HG03097 (cell line): ENCODE results near the gene LTB4R.
"Not testable (repeated sequence)": the region's sequence is repeated elsewhere in the genome, so short reads cannot be mapped to it uniquely, and the experiment has no call there.

Experiments
- ATAC-seq: cut with Tn5 transposase; IDR thresholded peaks from one replicate; pipeline ENCODE4 v1.9.1; 2021; ENCODE audit not compliant: unreplicated experiment, low FRiP score

Gene LTB4R

DNA sequence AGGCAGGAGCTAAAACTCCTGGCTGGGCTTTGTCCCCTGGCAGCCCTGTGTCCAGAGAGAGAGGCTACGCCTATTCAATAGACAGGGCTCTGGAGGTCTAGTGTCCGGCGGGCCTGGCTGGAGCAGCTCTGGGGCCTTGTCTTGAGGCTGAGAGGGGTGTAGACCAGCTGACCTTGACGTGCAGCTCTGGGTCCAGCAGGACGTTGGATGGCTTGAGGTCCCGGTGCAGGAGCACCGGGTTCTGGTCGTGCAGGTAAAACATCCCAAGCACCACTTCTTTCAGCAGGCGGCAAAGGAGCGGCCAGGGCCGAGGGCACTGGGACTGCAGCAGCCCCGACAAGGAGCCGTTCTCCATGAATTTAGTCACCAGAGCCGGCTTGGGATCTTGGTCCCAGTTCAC is 27.5 kb downstream of the LTB4R start:
- ATAC-seq: no peak

DNA sequence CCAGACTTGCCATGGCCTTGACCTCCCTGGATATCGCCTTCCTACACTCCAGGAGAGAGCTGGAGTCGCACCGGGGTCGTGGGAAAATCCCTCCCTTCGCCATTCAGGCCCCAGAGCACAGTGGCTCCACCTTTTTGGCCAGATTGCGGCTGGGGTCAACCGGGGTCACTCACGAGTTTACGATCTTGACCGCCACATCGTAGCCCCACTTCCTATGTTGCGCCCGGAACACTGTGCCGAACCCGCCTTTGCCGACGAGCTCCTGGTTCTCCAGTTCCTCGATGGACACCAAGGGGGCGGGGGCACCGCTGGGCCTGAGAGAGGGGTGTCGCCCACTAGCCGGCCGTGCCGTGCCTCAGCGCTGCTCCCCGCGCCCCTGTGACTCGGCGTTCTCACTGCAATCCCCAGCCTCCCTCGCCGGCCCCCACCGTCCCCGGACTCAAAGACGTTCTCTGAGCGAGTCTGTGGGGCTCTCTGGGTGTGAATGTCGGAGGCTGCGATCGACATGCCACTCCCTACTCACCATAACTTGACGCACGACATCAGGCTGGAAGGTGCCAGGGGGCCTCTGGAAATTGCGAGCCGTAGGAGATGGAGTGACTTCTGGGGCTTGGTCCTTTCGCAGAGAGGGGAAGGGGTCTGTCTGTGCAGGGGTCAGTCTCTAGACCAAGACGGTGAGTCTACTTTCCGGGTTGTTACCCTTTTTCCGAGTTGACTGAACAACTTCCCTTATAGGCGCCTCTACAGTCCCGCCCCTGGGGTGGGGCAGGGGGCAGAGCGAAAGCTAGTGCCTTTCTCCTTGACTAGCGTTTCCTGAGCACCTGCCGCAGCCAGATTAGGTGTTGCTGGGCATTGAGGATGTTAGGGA is 28.2 kb downstream of the LTB4R start, which contains the start of gene RIPK3:
TSS of gene RIPK3 (minus strand) at position 708 of the 868 bp plus-strand sequence. CDS start at position 543, 165 bp downstream.
- no peak for ATAC-seq

DNA sequence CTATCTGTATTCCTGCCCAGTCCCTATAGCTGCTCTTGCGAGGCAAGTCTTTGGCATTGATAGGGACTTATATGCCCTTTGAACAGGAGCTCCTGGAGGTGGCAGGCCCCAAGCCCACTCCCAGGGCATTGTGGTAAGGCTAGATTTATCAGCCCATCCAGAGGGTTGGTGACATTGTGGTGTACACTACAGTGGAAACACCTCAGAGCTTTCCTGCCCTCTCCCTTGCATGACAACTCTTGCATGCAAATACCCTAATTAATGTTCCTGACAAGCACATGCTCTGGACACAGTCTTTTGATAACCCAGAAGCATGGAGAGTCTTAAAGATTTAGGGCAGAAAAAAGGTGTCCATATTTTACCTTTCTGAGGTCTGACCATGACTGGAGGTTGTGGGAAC is 29.3 kb downstream of the LTB4R start:
- no peak for ATAC-seq

DNA sequence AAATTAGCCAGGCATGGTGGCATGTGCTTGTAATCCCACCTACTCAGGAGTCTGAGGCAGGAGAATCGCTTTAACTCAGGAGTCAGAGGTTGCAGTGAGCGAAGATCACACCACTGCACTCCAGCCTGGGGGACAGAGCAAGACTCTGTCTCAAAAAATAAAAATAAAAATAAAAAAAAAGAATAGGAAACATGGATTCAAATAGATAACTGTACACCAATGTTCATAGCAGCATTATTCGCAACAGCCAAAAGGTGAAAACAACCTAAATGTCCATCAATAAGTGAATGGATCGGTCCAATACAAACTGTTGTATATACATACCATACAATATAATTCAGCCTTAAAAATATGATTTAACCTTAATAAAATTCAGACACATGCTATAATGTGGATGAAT is 31.6 kb downstream of the LTB4R start:
- ATAC-seq: no peak

DNA sequence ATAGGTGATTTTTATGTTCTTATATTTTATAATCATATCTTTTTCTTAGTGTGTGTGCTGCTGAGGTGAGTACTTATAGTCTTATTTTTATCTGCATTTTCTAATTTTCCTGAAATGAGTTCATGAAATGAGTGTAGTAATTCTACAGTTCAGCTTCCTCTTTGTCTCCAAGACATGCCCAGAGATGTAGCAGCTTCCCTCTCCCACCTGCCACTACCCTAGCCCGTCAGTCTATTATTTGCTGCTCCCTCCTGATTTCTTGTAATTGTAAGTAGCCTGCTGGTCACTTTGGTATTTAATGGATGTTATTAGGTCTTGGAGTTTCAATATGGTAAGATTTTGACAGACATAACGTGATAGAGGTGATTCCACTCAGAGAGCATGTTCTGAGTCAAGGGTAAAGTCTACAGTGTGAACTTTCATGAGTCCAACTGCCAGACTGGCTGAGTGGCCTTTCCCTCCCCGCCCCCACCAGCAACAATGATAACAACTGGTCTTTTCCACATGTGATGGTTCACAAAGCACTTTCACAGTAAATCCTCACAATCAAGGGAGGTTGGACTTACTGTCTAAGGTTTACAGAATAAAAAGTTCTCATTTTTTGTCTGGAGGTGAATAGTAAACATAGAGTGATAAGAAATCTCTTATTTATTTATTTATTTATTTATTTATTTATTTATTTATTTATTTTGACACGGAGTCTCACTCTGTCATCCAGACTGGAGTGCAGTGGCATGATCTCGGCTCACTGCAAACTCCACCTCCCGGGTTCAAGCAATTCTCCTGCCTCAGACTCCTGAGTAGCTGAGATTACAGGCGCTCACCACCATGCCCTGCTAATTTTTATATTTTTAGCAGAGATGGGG is 32.7 kb downstream of the LTB4R start:
- no peak for ATAC-seq

DNA sequence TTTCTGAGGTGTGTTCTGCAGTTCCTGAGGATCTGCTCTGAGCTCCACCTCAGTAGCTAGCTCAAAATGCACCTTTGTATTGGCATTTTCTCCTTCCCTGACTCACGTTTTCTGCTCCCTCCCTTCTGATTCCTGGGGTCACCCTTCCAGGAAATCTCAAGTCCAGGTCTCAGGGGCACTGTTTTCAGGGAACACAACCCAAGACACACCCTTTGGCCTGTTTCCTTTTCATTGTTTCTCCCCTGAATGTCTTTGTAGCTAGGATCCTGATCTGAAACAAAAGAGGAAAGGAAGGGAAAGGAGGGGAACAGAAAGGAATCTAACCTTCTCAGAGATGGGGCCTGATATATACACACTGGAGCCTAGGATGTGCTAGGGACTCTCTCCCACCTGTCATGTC is 35.8 kb downstream of the LTB4R start:
- no peak for ATAC-seq

DNA sequence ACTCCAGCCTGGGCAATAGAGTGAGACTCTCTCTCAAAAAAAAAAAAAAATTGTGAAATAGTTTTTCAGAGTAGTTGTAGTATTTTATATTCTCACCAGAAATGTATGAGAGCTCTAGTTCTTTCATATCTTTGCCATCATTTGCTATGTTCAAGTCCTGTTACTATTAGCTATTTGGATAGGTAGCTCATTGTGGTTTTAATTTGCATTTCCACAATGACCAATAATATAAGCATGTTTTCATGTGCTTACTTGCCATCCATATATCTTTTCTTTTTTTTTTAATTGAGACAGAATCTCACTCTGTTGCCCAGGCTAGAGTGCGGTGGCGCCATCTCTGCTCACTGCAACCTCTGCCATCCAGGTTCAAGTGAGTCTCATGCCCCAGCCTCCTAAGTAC is 36.9 kb downstream of the LTB4R start:
- no peak for ATAC-seq

DNA sequence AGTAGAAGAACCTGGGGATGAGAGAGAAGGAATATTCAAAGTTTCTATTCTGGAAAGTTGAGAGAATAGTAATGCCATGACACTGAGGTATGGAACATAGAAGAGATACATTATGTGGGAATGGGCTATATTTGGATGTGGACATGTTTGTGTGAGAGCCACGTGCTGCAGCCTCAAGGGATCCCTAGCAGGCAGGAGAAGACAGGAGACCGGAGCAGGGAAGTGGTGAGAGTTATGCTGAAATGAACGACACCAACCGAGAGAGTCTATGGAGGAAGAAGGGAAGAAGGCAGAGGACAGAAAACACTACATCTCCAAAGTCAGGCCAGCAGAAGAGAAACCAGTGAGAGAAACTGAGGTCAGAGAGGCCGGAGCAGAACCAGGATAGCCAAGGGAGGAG is 38.4 kb downstream of the LTB4R start:
- ATAC-seq: no peak

DNA sequence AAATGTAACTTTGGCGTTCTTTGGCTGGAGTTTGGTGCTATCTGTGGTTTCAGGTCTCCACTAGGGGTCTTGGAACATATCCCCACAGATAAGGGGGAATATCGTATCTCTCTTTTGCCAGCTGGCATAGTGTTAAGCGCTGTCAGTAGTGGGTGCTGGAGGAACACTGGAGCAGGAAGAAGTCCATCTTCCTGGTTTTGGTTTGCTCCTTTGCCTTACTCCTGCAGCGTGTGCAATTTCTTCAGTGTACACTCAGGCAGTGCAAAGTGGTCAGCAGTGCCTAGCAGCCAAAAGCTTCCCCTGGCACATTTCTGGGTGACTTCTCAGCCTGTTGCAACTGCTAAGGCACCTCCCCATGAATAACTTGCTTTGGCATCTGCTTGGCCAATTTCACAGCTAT is 40.2 kb downstream of the LTB4R start:
- ATAC-seq: no peak

DNA sequence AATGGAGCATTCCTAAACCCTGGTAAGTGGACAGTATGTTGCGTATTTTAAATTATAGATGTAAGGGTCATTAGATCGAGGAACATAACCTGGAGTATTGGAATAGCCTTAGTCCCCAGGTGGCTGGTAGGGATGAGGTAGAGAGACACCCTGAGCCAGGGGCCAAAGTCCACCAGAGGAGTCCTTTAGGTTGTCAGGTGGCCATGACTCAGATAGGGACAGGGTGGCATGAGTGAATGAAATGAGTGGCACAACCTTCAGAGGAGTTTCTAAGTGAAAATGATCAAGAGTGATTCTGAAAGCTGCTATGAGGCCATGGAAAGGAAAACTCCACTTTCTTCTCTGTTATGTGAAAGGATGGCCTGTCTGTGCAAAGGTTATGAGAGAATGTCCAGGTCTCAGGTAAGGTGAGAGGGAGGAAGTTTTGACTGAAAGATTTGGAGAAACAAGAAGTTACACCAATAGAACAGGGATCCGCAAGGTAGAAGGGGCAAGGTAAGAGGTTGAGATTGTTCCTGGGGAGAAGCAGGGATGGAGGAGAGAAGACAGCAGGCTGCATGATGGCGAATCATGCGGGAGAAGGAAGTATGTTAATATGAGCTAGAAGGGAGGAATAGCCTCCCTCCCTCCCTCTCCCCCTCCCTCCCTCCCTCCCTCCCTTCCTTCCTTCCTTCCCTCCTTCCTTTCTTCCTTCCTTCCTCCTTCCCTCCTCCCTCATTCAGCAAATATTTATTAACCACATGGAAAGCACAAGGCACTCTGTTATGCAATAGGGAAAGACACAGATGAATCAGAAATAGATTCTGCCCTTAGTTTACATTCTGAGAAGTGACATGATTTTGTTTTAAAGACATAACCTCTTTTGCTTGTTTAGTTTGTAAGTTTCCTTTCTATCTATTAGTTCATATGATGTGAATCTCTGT is 42.5 kb downstream of the LTB4R start:
- ATAC-seq: no peak

DNA sequence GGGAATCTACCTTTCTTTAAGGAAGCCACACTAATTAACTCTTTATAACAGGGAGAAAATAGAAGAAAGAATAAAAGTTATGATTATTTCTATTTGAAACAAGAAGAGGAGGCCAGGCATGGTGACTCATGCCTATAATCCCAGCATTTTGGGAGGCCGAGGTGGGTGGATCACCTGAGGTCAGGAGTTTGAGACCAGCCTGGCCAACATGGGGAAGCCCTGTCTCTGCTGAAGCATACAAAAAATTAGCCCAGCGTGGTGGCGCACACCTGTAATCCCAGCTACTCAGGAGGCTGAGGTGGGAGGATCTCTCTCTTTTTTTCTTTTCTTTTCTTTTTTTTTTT is 43.2 kb downstream of the LTB4R start:
- ATAC-seq: not testable (repeated sequence)

DNA sequence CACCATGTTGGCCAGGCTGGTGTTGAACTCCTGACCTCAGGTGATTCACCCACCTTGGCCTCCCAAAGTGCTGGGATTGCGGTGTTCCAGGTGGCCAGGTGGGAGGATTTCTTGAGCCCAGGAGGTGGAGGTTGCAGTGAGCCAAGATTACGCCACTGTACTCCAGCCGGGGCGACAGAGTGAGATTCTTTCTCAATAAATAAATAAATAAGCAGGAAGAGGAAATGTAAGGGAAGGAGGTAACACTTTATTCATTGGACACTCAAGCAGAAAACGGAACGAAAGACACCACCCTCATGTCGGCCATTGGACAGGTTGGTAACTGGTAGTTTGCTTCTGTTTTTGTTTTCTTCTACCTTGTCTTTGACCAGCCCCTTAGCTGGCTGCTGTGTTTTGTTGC is 43.7 kb downstream of the LTB4R start:
- ATAC-seq: no peak

DNA sequence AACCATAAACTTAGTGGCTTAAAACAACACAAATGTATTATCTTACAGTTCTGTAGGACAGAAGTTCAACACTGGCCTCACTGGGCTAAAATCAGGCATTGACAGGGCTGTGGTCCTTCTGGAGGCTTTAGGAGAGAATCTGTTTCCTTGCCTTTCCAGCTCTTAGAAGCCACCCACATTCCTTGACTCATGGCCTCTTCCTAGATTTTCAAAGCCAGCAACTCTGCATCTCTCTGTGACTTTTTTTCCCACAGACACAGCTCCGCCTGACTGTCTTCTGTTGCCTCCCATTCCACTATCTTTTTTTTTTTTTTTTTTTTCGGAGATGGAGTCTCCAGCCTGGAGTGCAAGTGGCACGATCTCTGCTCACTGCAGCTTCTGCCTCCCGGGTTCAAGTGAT is 44.9 kb downstream of the LTB4R start:
- no peak for ATAC-seq

DNA sequence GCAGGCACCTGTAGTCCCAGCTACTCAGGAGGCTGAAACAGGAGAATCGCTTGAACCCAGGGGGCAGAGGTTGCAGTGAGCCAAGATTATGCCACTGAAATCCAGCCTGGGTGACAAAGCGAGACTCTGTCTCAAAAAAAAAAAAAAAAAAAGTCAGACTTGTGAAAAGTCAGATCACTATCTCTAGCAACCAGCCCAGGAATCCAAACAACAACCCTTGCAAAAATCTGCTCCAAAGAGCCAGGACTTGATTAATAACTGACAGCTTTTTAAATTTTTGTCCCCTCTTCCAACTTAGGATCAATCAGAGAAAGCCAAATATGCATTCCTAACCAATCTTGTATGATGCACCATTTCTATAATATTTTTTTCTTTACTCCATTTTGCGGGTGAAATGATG is 49.0 kb downstream of the LTB4R start:
- ATAC-seq: no peak

DNA sequence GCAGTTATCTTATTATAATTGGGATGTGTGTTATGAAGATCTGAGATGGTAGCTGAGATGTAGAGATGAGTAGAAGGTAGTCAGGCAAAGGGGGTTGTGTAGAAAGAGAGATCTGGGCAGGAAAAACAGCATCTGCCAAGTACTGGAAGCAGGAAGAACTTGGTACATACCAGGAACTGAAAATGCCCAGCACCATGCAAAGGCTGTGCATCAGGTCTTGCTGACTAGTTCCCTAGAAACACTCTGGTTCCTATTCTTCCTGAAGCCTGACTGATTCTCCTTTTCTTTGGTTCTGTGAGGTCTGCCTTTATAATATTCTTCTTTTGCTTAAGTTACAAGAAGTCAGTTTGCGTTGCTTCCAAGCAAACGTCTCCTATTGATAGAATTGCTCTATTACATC is 50.0 kb downstream of the LTB4R start:
- ATAC-seq: no peak

DNA sequence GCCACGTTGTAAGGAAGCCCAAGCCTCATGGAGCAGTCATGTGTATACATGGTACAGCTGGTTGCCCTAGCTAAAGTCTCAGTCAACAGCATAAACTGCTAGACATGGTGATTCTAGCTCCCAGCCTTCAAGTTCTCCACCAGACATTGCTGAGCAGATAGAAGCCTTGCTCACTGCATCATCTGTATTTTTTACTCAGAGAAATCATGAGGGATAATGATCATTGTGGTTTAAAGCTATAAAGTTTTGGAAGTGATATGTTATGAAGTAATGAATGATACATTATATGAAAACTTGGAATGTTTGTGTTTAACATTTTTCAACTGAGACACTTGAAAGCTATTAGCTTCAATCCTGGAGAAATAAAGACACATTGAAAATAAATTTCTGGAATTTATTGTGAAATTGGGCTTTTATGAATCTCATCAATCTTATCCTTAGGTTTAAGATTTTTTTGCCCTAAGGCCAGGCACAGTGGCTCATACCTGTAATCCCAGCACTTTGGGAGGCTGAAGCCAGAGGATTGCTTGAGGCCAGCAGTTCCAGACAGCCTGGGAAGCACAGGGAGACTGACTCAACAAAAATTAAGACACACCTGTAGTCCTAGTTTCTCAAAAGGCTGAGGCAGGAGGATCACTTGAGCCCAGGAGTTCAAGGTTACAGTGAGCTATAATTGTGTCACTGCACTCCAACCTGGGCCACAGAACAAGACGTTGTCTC is 51.1 kb downstream of the LTB4R start:
- no peak for ATAC-seq

DNA sequence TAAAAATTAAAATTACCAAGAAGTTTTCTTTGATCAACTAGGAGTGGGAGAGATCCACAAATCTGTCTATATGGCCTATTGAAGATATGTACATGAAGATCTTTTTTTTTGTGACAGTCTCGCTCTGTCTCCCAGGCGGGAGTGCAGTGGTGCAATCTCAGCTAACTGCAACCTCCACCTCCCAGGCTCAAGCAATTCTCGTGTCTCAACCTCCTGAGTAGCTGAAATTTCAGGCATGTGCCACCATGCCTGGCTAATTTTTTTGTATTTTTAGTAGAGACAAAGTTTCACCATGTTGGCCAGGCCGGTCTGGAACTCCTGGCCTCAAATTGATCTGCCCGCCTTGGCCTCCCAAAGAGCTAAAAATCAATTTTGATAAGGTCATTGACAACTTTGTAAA is 52.1 kb downstream of the LTB4R start:
- no peak for ATAC-seq

DNA sequence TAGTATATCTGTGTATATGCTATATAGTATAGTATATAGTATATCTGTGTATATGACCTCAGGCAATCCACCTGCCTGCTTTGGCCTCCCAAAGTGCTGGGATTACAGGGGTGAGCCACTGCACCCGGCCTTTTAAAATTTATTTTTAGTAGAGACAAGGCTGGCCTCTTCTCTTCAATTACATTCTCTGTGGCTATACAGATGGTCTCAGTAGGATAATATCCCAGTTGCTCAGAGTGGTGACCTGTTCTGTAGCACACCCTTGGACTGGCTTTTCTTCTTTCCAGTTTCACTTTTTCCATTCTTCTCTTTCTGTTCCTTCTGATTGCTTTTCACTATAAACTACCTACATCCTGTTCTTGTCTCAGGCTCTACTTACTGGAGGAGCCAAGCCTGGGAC is 53.5 kb downstream of the LTB4R start:
- ATAC-seq: no peak

DNA sequence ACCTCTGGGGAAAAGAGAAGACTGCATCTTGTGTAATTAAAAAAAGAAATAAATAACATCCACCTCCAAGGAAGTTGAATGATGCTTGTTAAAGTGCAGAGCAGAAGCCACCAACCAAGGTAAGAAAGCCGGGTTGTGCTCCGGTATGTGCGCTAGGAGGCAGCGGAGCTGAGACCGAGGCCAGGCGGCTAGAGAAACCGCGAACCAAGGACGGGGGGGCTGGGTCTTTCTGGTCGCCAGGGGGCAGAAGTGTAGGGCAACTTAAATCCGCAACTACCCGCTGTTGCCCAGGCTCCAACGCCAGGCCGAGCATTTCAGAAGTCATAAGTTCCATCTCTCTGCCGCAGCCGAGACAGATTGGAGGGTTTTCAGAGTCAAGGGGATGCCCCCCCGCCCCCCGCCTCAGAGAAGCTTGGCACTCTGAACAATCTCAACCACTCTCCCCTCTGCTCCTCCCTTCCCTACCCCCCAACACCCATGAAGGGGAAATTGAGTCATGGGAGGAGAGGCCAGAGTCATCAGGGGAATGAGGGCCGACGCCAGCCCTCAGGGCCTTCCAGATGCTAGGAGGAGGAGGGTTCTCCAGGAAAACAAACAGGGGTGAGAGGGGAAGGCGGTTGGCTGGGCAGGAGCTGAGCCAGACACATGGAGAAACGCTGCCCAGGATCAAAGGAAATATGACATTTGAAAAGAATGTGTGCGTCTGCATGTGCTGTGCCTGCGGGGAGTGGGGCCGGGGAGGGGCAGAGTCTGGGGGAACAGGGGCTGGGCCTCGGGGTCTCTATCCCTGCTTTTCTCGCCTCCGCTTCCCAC is 54.5 kb downstream of the LTB4R start:
- no peak for ATAC-seq

DNA sequence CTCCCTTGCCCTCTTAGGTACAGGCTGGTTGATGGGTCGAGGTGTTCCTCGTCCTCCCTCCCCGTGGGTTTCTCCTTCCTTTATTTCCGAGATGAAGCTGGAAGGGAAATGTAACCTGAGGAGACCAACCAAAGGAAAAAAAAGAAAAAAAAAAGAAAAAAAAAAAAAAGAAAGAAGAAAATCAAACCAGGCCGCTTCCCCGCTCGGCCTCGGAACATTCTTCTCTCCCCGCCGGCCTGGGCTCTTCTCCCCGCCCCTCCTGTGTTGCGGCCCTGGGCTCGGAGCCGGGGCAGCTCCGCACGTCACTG is 55.1 kb downstream of the LTB4R start:
- no peak for ATAC-seq
